Liver (tissue), 9 donors: ENCODE data around the gene CDC14C. TPM values are rescaled to one million over a fixed set of nuclear protein-coding genes. Genes with fewer than 3 reads are reported as not detected.

Experiments used
- DNase-seq: peaks from one replicate; pipeline ENCODE4 v3.0.0-alpha.2; 2017; ENCODE audit warnings: low spot score
- H3K27ac ChIP-seq, 2 donors: one replicate each; pipeline ENCODE4 v1.7.0; 2013; ENCODE audit warnings: inconsistent platforms in 2 of 2, low read length in 2 of 2, control low read depth in 1 of 2, low read depth in 1 of 2, mild to moderate bottlenecking in 1 of 2
- H3K27me3 ChIP-seq, 4 donors: one replicate each; pipeline versions ENCODE4 v1.6.1 to v1.7.0; 2013; ENCODE audit warnings: low read length in 3 of 4, inconsistent platforms in 1 of 4, mild to moderate bottlenecking in 1 of 4, moderate library complexity in 1 of 4; ENCODE audit not compliant: control insufficient read depth in 4 of 4, insufficient read depth in 4 of 4
- H3K36me3 ChIP-seq, 4 donors: one replicate each; pipeline versions ENCODE4 v1.6.1 to v1.7.0; 2013; ENCODE audit warnings: low read length in 3 of 4, mild to moderate bottlenecking in 3 of 4, low read depth in 1 of 4, moderate library complexity in 1 of 4; ENCODE audit not compliant: control insufficient read depth in 4 of 4, insufficient read depth in 3 of 4
- H3K4me1 ChIP-seq, 4 donors: one replicate each; pipeline versions ENCODE4 v1.6.1 to v1.7.0; 2013; ENCODE audit warnings: low read length in 3 of 4, mild to moderate bottlenecking in 3 of 4, moderate library complexity in 1 of 4; ENCODE audit not compliant: control insufficient read depth in 4 of 4, insufficient read depth in 4 of 4
- H3K4me3 ChIP-seq, 3 donors: one replicate each; pipeline versions ENCODE4 v1.6.1 to v1.7.0; 2013; ENCODE audit warnings: low read length in 3 of 3, control low read depth in 1 of 3, low read depth in 1 of 3, mild to moderate bottlenecking in 1 of 3
- H3K9ac ChIP-seq, 2 donors: one replicate each; pipeline ENCODE4 v1.7.0; 2013; ENCODE audit warnings: low read length in 2 of 2, mild to moderate bottlenecking in 2 of 2, moderate library complexity in 2 of 2, control low read depth in 1 of 2, low read depth in 1 of 2
- H3K9me3 ChIP-seq, 4 donors: one replicate each; pipeline versions ENCODE4 v1.6.1 to v1.7.0; 2013; ENCODE audit warnings: low read length in 3 of 4; ENCODE audit not compliant: control insufficient read depth in 4 of 4
- CTCF ChIP-seq: fragments of 150-350 bp; IDR thresholded peaks from 2 replicates; pipeline ENCODE4 v1.5.1; 2017; ENCODE audit warnings: improper control_type of control experiment, low read depth, low read length; ENCODE audit not compliant: missing input control
- EGR1 ChIP-seq, 2 donors: IDR thresholded peaks; 2 replicates each; pipeline ENCODE4 v1.6.1; 2016 to 2018; ENCODE audit warnings: antibody characterized with exemption in 2 of 2, low read depth in 2 of 2
- FOXA1 ChIP-seq: IDR thresholded peaks from 2 replicates; pipeline ENCODE4 v1.6.1; 2016; ENCODE audit warnings: antibody characterized with exemption
- GABPA ChIP-seq, 2 donors: IDR thresholded peaks in 1 of 2; conservative IDR thresholded peaks in 1 of 2; 2 replicates each; pipeline ENCODE4 v1.6.1; 2016; ENCODE audit warnings: antibody characterized with exemption in 2 of 2, mild to moderate bottlenecking in 1 of 2, moderate library complexity in 1 of 2
- HNF4A ChIP-seq, 2 donors: conservative IDR thresholded peaks; 2 replicates each; pipeline ENCODE4 v1.6.1; 2016; ENCODE audit warnings: antibody characterized with exemption in 2 of 2, mild to moderate bottlenecking in 2 of 2
- HNF4G ChIP-seq: IDR thresholded peaks from 2 replicates; pipeline ENCODE4 v1.6.1; 2016; ENCODE audit warnings: antibody characterized with exemption
- JUND ChIP-seq, 2 donors: IDR thresholded peaks; 2 replicates each; pipeline ENCODE4 v1.6.1; 2016; ENCODE audit warnings: antibody characterized with exemption in 2 of 2
- MAX ChIP-seq: IDR thresholded peaks from 2 replicates; pipeline ENCODE4 v1.6.1; 2016; ENCODE audit warnings: antibody characterized with exemption
- RAD21 ChIP-seq, 2 donors: IDR thresholded peaks; 2 replicates each; pipeline ENCODE4 v1.6.1; 2016; ENCODE audit warnings: antibody characterized with exemption in 2 of 2, mild to moderate bottlenecking in 2 of 2
- REST ChIP-seq: IDR thresholded peaks from 2 replicates; pipeline ENCODE4 v1.6.1; 2016; ENCODE audit warnings: antibody characterized with exemption, mild to moderate bottlenecking
- RXRA ChIP-seq, 2 donors: IDR thresholded peaks; 2 replicates each; pipeline ENCODE4 v1.6.1; 2017 to 2018; ENCODE audit warnings: antibody characterized with exemption in 2 of 2, mild to moderate bottlenecking in 1 of 2
- SP1 ChIP-seq: IDR thresholded peaks from 2 replicates; pipeline ENCODE4 v1.6.1; 2018; ENCODE audit warnings: antibody characterized with exemption, mild to moderate bottlenecking
- TAF1 ChIP-seq: conservative IDR thresholded peaks from 2 replicates; pipeline ENCODE4 v1.6.1; 2016; ENCODE audit warnings: antibody characterized with exemption, mild to moderate bottlenecking
- YY1 ChIP-seq: IDR thresholded peaks from 2 replicates; pipeline ENCODE4 v1.6.1; 2016; ENCODE audit warnings: antibody characterized with exemption, mild to moderate bottlenecking
- ZBTB33 ChIP-seq: IDR thresholded peaks from 2 replicates; pipeline ENCODE4 v1.6.1; 2016; ENCODE audit warnings: antibody characterized with exemption
- polyA plus RNA-seq, 2 donors: library from polyadenylated mRNA; stranded (reverse) in 1 of 2; unstranded in 1 of 2; fragments of 200-250 nt in 1 of 2; fragments of >200 nt in 1 of 2; fragmentation: Nextera tagmentation in 1 of 2; extraction: Ambion mirVana in 1 of 2; gene quantifications; one replicate each; pipeline versions ENCODE4 v1.2.1 to v1.2.3, GENCODE V29; 2013 to 2015
- total RNA-seq, 2 donors: library from RNA; depleted of rRNA; stranded (reverse); fragments of >200 nt; gene quantifications; one replicate each; pipeline ENCODE4 v1.2.3, GENCODE V29; 2014
- donor health status: healthy.
- donor health status: healthy.
- donor health status: healthy.
- donor health status: healthy.
- donor health status: healthy.

The CDC14C gene
- total and polyA plus RNA-seq, 4 donors: 0.02 TPM; not detected in 3

GRCh38 chr7:48943279-48943990 is 19.1 kb downstream of the CDC14C start (continued):
- TF ChIP-seq GABPA (IDR thresholded peaks at IDR 0.05 in 1 of 2, conservative IDR thresholded peaks at IDR 0.05 in 1 of 2) (no peak), EGR1 (IDR thresholded peaks at IDR 0.05; ENCODE audit: low read depth in 2 of 2) (no peak)

- Histone ChIP-seq H3K9ac (no peak overlapping the region), H3K9me3 (no peaks in the 10 kb centered on the region), H3K27ac (no peak overlapping the region), H3K4me1 (no peaks in the 10 kb centered on the region), H3K27me3 (peaks cover 0 to 2% (median 0%) of the 10 kb centered on the region in 4 donors), H3K36me3 (no peaks in the 10 kb centered on the region), H3K4me3 (no peak overlapping the region)
- DNase-seq: no peak
- no peak for TF ChIP-seq TAF1
- TF ChIP-seq MAX: no peak
- TF ChIP-seq HNF4G: no peak
- TF ChIP-seq REST: no peak
- TF ChIP-seq FOXA1: no peak
- TF ChIP-seq YY1: no peak
- no peak for TF ChIP-seq CTCF
- TF ChIP-seq RXRA (IDR thresholded peaks at IDR 0.05): no peak
- no peak for TF ChIP-seq RAD21 (IDR thresholded peaks at IDR 0.05)
- no peak for TF ChIP-seq ZBTB33
- no peak for TF ChIP-seq HNF4A (conservative IDR thresholded peaks at IDR 0.05)
- TF ChIP-seq JUND (IDR thresholded peaks at IDR 0.05): no peak
- no peak for TF ChIP-seq SP1
Observed at GRCh38 chr7:48955916-48956315, 31.6 kb downstream of the CDC14C start.
